Keratinocyte (primary cell): Measurements from ENCODE around the gene ALDH3A1. TPM values are rescaled to one million over a fixed set of nuclear protein-coding genes. Genes with fewer than 3 reads are reported as not detected.

Source experiments
- DNase-seq: peaks from one replicate; pipeline ENCODE4 v3.0.0-alpha.2; 2011; ENCODE audit warnings: low read depth, missing footprints, low spot score
- FAIRE-seq: peaks from 2 replicates; lab custom pipeline; 2011; peaks lifted over from hg19 to GRCh38; lab: Jason Lieb, UNC
- H2AFZ ChIP-seq: 2 replicates; pipeline ENCODE4 v1.6.0; 2012; ENCODE audit warnings: low read length, control low read depth, inconsistent platforms; ENCODE audit not compliant: control insufficient read depth
- H3K27ac ChIP-seq: 2 replicates; pipeline ENCODE4 v1.5.1; 2011; ENCODE audit warnings: low read length; ENCODE audit not compliant: control insufficient read depth, insufficient read depth
- H3K27me3 ChIP-seq: 3 replicates; pipeline ENCODE4 v1.6.0; 2011; ENCODE audit warnings: low read length; ENCODE audit not compliant: control insufficient read depth, insufficient read depth; ENCODE audit errors: extremely low read depth
- H3K36me3 ChIP-seq, 2 experiments: 2 replicates in 1 of 2; 3 replicates in 1 of 2; pipeline ENCODE4 v1.5.1; 2011; ENCODE audit warnings: low read length in 2 of 2, mild to moderate bottlenecking in 1 of 2; ENCODE audit not compliant: control insufficient read depth in 2 of 2, insufficient read depth in 2 of 2; ENCODE audit errors: extremely low read depth in 1 of 2
- H3K4me1 ChIP-seq: 3 replicates; pipeline ENCODE4 v1.5.1; 2011; ENCODE audit warnings: low read length; ENCODE audit not compliant: control insufficient read depth, insufficient read depth; ENCODE audit errors: extremely low read depth
- H3K4me2 ChIP-seq: 3 replicates; pipeline ENCODE4 v1.6.0; 2011; ENCODE audit warnings: low read depth, low read length; ENCODE audit not compliant: control insufficient read depth, insufficient read depth; ENCODE audit errors: extremely low read depth
- H3K4me3 ChIP-seq, 3 experiments: fragments of 200-600 bp in 1 of 3; sonication (generic) in 1 of 3; 2 replicates in 2 of 3; 3 replicates in 1 of 3; pipeline ENCODE4 v1.5.1; 2011 to 2016; ENCODE audit warnings: low read length in 3 of 3, mild to moderate bottlenecking in 3 of 3, control low read depth in 2 of 3, inconsistent platforms in 1 of 3, low read depth in 1 of 3, mixed read lengths in 1 of 3, mixed run types in 1 of 3, moderate library complexity in 1 of 3; ENCODE audit not compliant: control insufficient read depth in 2 of 3, insufficient read depth in 2 of 3; ENCODE audit errors: extremely low read depth in 1 of 3
- H3K79me2 ChIP-seq: 2 replicates; pipeline ENCODE4 v1.6.0; 2012; ENCODE audit warnings: low read length; ENCODE audit not compliant: control insufficient read depth, insufficient read depth
- H3K9ac ChIP-seq: 3 replicates; pipeline ENCODE4 v1.6.0; 2011; ENCODE audit warnings: low read length; ENCODE audit not compliant: control insufficient read depth, insufficient read depth; ENCODE audit errors: extremely low read depth
- H3K9me1 ChIP-seq: 3 replicates; pipeline ENCODE4 v1.6.0; 2011; ENCODE audit warnings: low read length; ENCODE audit not compliant: control insufficient read depth, insufficient read depth; ENCODE audit errors: extremely low read depth
- H3K9me3 ChIP-seq: 2 replicates; pipeline ENCODE4 v1.5.1; 2012; ENCODE audit warnings: low read depth, low read length; ENCODE audit not compliant: control insufficient read depth
- H4K20me1 ChIP-seq: 3 replicates; pipeline ENCODE4 v1.6.0; 2011; ENCODE audit warnings: low read length; ENCODE audit not compliant: control insufficient read depth, insufficient read depth; ENCODE audit errors: extremely low read depth
- EZH2 ChIP-seq: IDR thresholded peaks from one replicate; pipeline ENCODE4 v1.6.1; 2012; ENCODE audit warnings: inconsistent platforms, mild to moderate bottlenecking, low read length, moderate library complexity
- dilution Hi-C: fragments of 300-500 bp; cut with MboI; formaldehyde crosslinking; loops from one replicate; pipeline ENCODE4 v1.7.0; 2020; ENCODE audit warnings: low sequenced_read_pairs; ENCODE audit not compliant: extremely low pct_ligation_motif_present
- polyA plus RNA-seq, 5 experiments: library from polyadenylated mRNA; depleted of rRNA in 3 of 5; stranded (reverse) in 3 of 5; stranded (forward) in 1 of 5; unstranded in 1 of 5; fragments of >200 nt; gene quantifications; 1 replicate in 1 of 5; 2 replicates in 3 of 5; 3 replicates in 1 of 5; pipeline versions ENCODE4 v1.2.1 to v1.2.3, GENCODE V29; 2011 to 2012; ENCODE audit warnings: missing spikeins in 2 of 5, low read depth in 1 of 5, low replicate concordance in 1 of 5
- TF ChIP-seq, protein P1 (sequence below), 3 experiments: IDR thresholded peaks in 1 of 3; conservative IDR thresholded peaks in 1 of 3; optimal IDR thresholded peaks in 1 of 3; 2 replicates in 2 of 3; 3 replicates in 1 of 3; pipeline versions ENCODE3 to v1.5.1; 2011; ENCODE audit warnings: low read length in 3 of 3, mild to moderate bottlenecking in 3 of 3, moderate library complexity in 2 of 3, control low read depth in 1 of 3, inconsistent platforms in 1 of 3; ENCODE audit not compliant: insufficient read depth in 2 of 3; ENCODE audit errors: extremely low read depth in 1 of 3

Gene ALDH3A1
- polyA plus RNA-seq, 1 donor (not counting 4 experiments of a cell fraction or from before 2014, with no cell fraction given): 5.8 TPM

DNA sequence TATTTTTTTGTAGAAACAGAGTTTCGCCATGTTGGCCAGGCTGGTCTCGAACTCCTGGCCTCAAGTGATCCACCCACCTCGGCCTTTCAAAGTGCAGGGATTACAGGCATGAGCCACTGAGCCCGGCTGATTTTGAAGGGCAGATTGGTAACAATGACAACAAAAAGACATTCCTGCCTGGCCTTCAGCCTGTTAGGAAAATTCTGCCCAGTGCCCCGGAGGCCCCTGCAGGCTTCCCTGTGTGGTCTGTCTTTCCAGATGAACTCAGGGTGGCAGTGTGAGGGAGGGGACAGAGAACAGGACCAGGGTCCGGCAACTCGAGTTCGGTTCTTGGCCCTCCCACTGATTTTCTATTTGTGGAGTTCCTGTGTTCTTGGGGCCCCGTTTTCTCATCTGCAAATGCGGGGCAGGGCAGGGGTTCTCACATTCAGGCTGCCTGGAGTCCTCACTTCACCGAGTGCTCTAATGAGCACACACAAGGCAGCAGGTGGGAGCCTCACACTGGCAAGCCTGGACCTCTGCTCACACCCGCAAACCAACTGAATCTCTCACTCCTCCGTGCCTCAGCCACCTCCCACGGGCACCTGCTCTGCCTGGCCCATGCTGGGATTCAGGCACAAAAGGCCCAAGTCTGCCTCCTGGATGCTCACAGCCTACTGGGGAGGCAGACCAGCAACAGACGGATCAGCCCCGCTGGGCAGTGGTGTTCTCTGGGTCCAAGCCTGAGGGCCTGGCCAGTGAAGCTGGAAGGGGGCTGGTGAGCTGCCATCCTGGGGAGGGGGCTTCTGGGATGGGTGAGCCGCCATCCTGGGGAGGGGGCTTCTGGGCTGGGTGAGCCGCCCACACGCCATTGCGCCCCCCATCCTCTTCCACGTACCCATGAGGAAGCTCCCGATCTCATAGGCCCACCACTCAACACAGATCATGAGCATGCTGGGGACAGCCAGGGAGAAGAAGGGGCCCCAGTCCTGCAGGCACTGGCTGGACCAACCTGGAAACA lies 42.0 kb downstream of the ALDH3A1 start:
- Histone ChIP-seq H3K27ac (no peak overlapping the region), H3K36me3 (no peaks in the 10 kb centered on the region), H3K27me3 (no peaks in the 10 kb centered on the region), H3K9ac (no peak overlapping the region), H3K79me2 (no peaks in the 10 kb centered on the region), H3K9me1 (no peaks in the 10 kb centered on the region), H3K4me2 (no peak overlapping the region), H2AFZ (no peak overlapping the region), H3K4me1 (peaks cover 14% of the 10 kb centered on the region), H4K20me1 (no peaks in the 10 kb centered on the region), H3K9me3 (no peaks in the 10 kb centered on the region), H3K4me3 (no peak overlapping the region)
- DNase-seq (no peak), FAIRE-seq (no peak)
- dilution Hi-C loops: no loop called here
- TF ChIP-seq, protein P1, sequence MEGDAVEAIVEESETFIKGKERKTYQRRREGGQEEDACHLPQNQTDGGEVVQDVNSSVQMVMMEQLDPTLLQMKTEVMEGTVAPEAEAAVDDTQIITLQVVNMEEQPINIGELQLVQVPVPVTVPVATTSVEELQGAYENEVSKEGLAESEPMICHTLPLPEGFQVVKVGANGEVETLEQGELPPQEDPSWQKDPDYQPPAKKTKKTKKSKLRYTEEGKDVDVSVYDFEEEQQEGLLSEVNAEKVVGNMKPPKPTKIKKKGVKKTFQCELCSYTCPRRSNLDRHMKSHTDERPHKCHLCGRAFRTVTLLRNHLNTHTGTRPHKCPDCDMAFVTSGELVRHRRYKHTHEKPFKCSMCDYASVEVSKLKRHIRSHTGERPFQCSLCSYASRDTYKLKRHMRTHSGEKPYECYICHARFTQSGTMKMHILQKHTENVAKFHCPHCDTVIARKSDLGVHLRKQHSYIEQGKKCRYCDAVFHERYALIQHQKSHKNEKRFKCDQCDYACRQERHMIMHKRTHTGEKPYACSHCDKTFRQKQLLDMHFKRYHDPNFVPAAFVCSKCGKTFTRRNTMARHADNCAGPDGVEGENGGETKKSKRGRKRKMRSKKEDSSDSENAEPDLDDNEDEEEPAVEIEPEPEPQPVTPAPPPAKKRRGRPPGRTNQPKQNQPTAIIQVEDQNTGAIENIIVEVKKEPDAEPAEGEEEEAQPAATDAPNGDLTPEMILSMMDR (optimal IDR thresholded peaks at IDR 0.05 in 1 of 3, IDR thresholded peaks at IDR 0.05 in 1 of 3, conservative IDR thresholded peaks at IDR 0.05 in 1 of 3; ENCODE audit: extremely low read depth in 1 of 3, insufficient read depth in 2 of 3, low read length in 3 of 3): no peak
- TF ChIP-seq EZH2: no peak

DNA sequence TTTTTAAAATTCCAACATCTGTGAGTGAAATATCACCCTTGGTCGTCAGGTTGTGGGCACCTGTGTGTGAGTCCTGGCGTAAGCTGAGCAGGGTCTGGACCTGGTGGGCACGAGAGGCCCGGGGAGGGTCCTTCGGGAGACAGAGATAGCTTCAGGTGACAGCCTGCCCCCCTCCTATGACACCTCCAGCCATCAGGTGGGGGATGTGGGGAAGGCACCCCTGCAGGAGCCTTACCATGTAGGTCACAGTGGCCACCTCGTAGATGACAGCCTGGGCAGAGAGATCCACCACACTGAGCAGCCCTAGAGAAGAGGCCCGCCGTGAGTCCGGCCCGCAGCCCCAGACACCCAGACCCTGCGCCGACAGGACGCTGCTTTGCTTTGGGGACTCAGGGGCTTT lies 42.9 kb downstream of the ALDH3A1 start:
- dilution Hi-C loops: no loop called here
- Histone ChIP-seq H3K79me2 (no peaks in the 10 kb centered on the region), H3K4me1 (peaks cover 14% of the 10 kb centered on the region), H3K4me2 (no peak overlapping the region), H3K4me3 (no peak overlapping the region), H3K36me3 (no peaks in the 10 kb centered on the region), H2AFZ (no peak overlapping the region), H4K20me1 (no peaks in the 10 kb centered on the region), H3K27ac (no peak overlapping the region), H3K9ac (no peak overlapping the region), H3K9me1 (no peaks in the 10 kb centered on the region), H3K9me3 (no peaks in the 10 kb centered on the region), H3K27me3 (no peaks in the 10 kb centered on the region)
- DNase-seq (no peak), FAIRE-seq (no peak)
- TF ChIP-seq, protein P1 (optimal IDR thresholded peaks at IDR 0.05 in 1 of 3, IDR thresholded peaks at IDR 0.05 in 1 of 3, conservative IDR thresholded peaks at IDR 0.05 in 1 of 3; ENCODE audit: extremely low read depth in 1 of 3, insufficient read depth in 2 of 3, low read length in 3 of 3): no peak
- TF ChIP-seq EZH2: no peak
